GM23338 (cell line): Measurements from ENCODE around the gene LIN54. TPM values are rescaled to one million over a fixed set of nuclear protein-coding genes. Genes with fewer than 3 reads are reported as not detected.
"Not testable (repeated sequence)": the region's sequence is repeated elsewhere in the genome, so short reads cannot be mapped to it uniquely, and the experiment has no call there.

ENCODE experiments used
- ATAC-seq: fragments of 200-7000 bp; cut with Tn5 transposase; 3 replicates; pipeline ENCODE4 v1.9.1; 2020
- DNase-seq: peaks from one replicate; pipeline ENCODE4 v3.0.0-alpha.2; 2015; ENCODE audit warnings: low spot score
- H2AFZ ChIP-seq: fragments of 200-600 bp; sonication (generic); 2 replicates; pipeline ENCODE4 v1.8.0; 2016; ENCODE audit warnings: antibody characterized with exemption, mild to moderate bottlenecking, moderate library complexity
- H3F3A ChIP-seq: fragments of 200-600 bp; sonication (generic); replicated peaks from 2 replicates; pipeline ENCODE4 v1.8.0; 2017; ENCODE audit warnings: antibody characterized with exemption, mixed run types, low read depth
- H3K27ac ChIP-seq: fragments of 200-600 bp; sonication (generic); 2 replicates; pipeline ENCODE4 v1.6.1; 2016; ENCODE audit warnings: low read depth
- H3K27me3 ChIP-seq: fragments of 200-600 bp; sonication (generic); 2 replicates; pipeline ENCODE4 v1.8.0; 2016; ENCODE audit warnings: mild to moderate bottlenecking, mixed run types, moderate library complexity; ENCODE audit not compliant: insufficient read depth
- H3K36me3 ChIP-seq: fragments of 200-600 bp; sonication (generic); 2 replicates; pipeline ENCODE4 v1.8.0; 2016; ENCODE audit warnings: mild to moderate bottlenecking; ENCODE audit not compliant: insufficient read depth
- H3K4me1 ChIP-seq: fragments of 200-600 bp; sonication (generic); 2 replicates; pipeline ENCODE4 v1.8.0; 2016; ENCODE audit warnings: mild to moderate bottlenecking, moderate library complexity; ENCODE audit not compliant: insufficient read depth
- H3K4me2 ChIP-seq: fragments of 200-600 bp; sonication (generic); 2 replicates; pipeline ENCODE4 v1.7.1; 2017; ENCODE audit warnings: mixed run types
- H3K4me3 ChIP-seq: fragments of 200-600 bp; sonication (generic); 2 replicates; pipeline ENCODE4 v1.6.1; 2016; ENCODE audit warnings: mixed run types
- H3K79me2 ChIP-seq: fragments of 200-600 bp; sonication (generic); replicated peaks from 2 replicates; pipeline ENCODE4 v1.8.0; 2017; ENCODE audit warnings: mild to moderate bottlenecking; ENCODE audit not compliant: insufficient read depth
- H3K9me2 ChIP-seq: fragments of 200-600 bp; sonication (generic); 2 replicates; pipeline ENCODE4 v1.8.0; 2017; ENCODE audit not compliant: insufficient read depth
- H4K20me1 ChIP-seq: fragments of 200-600 bp; sonication (generic); replicated peaks from 2 replicates; pipeline ENCODE4 v1.8.0; 2017; ENCODE audit warnings: mild to moderate bottlenecking; ENCODE audit not compliant: insufficient read depth
- H3K27ac Mint-ChIP-seq: 2 replicates; pipeline ENCODE4 v1.8.0; 2020; ENCODE audit warnings: inconsistent platforms, mild to moderate bottlenecking, moderate library complexity, mixed read lengths
- H3K27me3 Mint-ChIP-seq: 3 replicates; pipeline ENCODE4 v1.8.0; 2022; ENCODE audit warnings: low read depth, mild to moderate bottlenecking, moderate library complexity, mixed read lengths, inconsistent platforms; ENCODE audit not compliant: insufficient read depth, poor library complexity
- H3K36me3 Mint-ChIP-seq: 3 replicates; pipeline ENCODE4 v1.8.0; 2021; ENCODE audit warnings: low read depth, mild to moderate bottlenecking, inconsistent platforms, moderate library complexity, mixed read lengths
- H3K4me1 Mint-ChIP-seq: 3 replicates; pipeline ENCODE4 v1.8.0; 2020; ENCODE audit warnings: mild to moderate bottlenecking, inconsistent platforms, mixed read lengths
- H3K4me3 Mint-ChIP-seq: 3 replicates; pipeline ENCODE4 v1.8.0; 2021; ENCODE audit warnings: moderate library complexity, mild to moderate bottlenecking, inconsistent platforms, mixed read lengths
- H3K9me3 Mint-ChIP-seq: 3 replicates; pipeline ENCODE4 v1.8.0; 2020; ENCODE audit warnings: moderate library complexity, mild to moderate bottlenecking, inconsistent platforms, mixed read lengths
- CTCF ChIP-seq, 2 experiments: fragments of 200-600 bp in 1 of 2; sonication (generic) in 1 of 2; conservative IDR thresholded peaks; 2 replicates each; pipeline versions ENCODE4 v1.5.1 to v1.6.1; 2016 to 2017; ENCODE audit warnings: antibody characterized with exemption in 2 of 2, low read depth in 2 of 2, mild to moderate bottlenecking in 2 of 2, moderate library complexity in 1 of 2
- ETS1 ChIP-seq: IDR thresholded peaks from 2 replicates; pipeline ENCODE4 v1.6.1; 2016; ENCODE audit warnings: antibody characterized with exemption
- EZH2 ChIP-seq: fragments of 200-600 bp; sonication (generic); IDR thresholded peaks from one replicate; pipeline ENCODE4 v1.8.0; 2017; ENCODE audit warnings: antibody characterized with exemption, mild to moderate bottlenecking, low read depth; ENCODE audit not compliant: unreplicated experiment
- EZH2phosphoT487 ChIP-seq: fragments of 200-600 bp; sonication (generic); IDR thresholded peaks from one replicate; pipeline ENCODE4 v1.8.1; 2018; ENCODE audit warnings: antibody characterized with exemption; ENCODE audit not compliant: unreplicated experiment
- POLR2AphosphoS5 ChIP-seq: IDR thresholded peaks from 2 replicates; pipeline ENCODE4 v1.6.1; 2016; ENCODE audit warnings: antibody characterized with exemption, low read depth
- REST ChIP-seq: IDR thresholded peaks from one replicate; pipeline ENCODE4 v1.6.1; 2018; ENCODE audit warnings: antibody characterized with exemption; ENCODE audit not compliant: unreplicated experiment
- STAT1 ChIP-seq: IDR thresholded peaks from one replicate; pipeline ENCODE4 v1.6.1; 2016; ENCODE audit warnings: antibody characterized with exemption; ENCODE audit not compliant: unreplicated experiment
- ZNF114 ChIP-seq: fragments of 250-450 bp; sonication (Bioruptor Pico); IDR thresholded peaks from 2 replicates; pipeline ENCODE4 v1.5.0; 2020; ENCODE audit warnings: mild to moderate bottlenecking, moderate library complexity
- ZNF331 ChIP-seq: fragments of 250-450 bp; sonication (Bioruptor Pico); IDR thresholded peaks from 2 replicates; pipeline ENCODE4 v1.5.0; 2020; ENCODE audit warnings: low read depth, mild to moderate bottlenecking, moderate library complexity
- polyA plus RNA-seq: library from polyadenylated mRNA; unstranded; fragments of >200 nt; fragmentation: Nextera tagmentation; extraction: Ambion mirVana; gene quantifications from 2 replicates; pipeline ENCODE4 v1.2.1, GENCODE V29; 2016
- total RNA-seq: library from RNA; depleted of rRNA; stranded (reverse); fragments of >200 nt; shearing (Covaris generic); gene quantifications from 2 replicates; pipeline ENCODE4 v1.2.3, GENCODE V29; 2014

Gene LIN54
- total and polyA plus RNA-seq, 2 experiments from 2014 or later: 4.0 to 11.2 TPM

GRCh38 chr4:83043157-83043556 is 32.5 kb upstream of the LIN54 start:
- not testable (repeated sequence) for H2AFZ ChIP-seq, H4K20me1 ChIP-seq, ATAC-seq, H3K4me3 Mint-ChIP-seq, H3K9me2 ChIP-seq, DNase-seq, H3K9me3 Mint-ChIP-seq, H3K4me1 ChIP-seq, H3K4me1 Mint-ChIP-seq, H3K27me3 ChIP-seq, H3K4me2 ChIP-seq, H3K36me3 Mint-ChIP-seq, H3K36me3 ChIP-seq, H3F3A ChIP-seq, H3K27ac Mint-ChIP-seq, H3K27ac ChIP-seq, H3K4me3 ChIP-seq, H3K27me3 Mint-ChIP-seq
- H3K79me2 ChIP-seq: peaks cover 42% of the 10 kb centered on the region

- H3K27ac ChIP-seq: no peak overlapping the region
- peaks cover 71% of the 10 kb centered on the region for H3K79me2 ChIP-seq
- H3K4me2 ChIP-seq: no peak overlapping the region
- ATAC-seq (no peak), DNase-seq (peak; percentile 12)
- H4K20me1 ChIP-seq: peaks cover 6% of the 10 kb centered on the region
- H3K36me3 Mint-ChIP-seq: no peaks in the 10 kb centered on the region
- no peaks in the 10 kb centered on the region; the same call in 1 of the 2 replicates for H3K36me3 ChIP-seq
- no peaks in the 10 kb centered on the region for H3F3A ChIP-seq
- H3K27me3 Mint-ChIP-seq: no peaks in the 10 kb centered on the region
- H3K27me3 ChIP-seq: no peaks in the 10 kb centered on the region
- no peaks in the 10 kb centered on the region; the same call in 2 of the 3 replicates for H3K4me1 Mint-ChIP-seq
- no peaks in the 10 kb centered on the region for H3K9me2 ChIP-seq
- TF ChIP-seq CTCF (conservative IDR thresholded peaks at IDR 0.05; ENCODE audit: low read depth in 2 of 2): 0 out of 4 replicates have a peak, but pooled peaks of 1 of the 2 experiments have one; percentile 6
- TF ChIP-seq REST: no peak
- H3K9me3 Mint-ChIP-seq: no peaks in the 10 kb centered on the region
- H3K4me1 ChIP-seq: no peaks in the 10 kb centered on the region; the same call in 1 of the 2 replicates
- H3K27ac Mint-ChIP-seq: no peak overlapping the region
- no peak overlapping the region for H3K4me3 ChIP-seq
- no peak overlapping the region for H2AFZ ChIP-seq
- no peak overlapping the region for H3K4me3 Mint-ChIP-seq
These were observed 29.6 kb upstream of the LIN54 start for GRCh38 chr4:83040269-83040668.

GRCh38 chr4:83036991-83037665 is 26.5 kb upstream of the LIN54 start:
- no peak overlapping the region for H3K27ac ChIP-seq
- no peak for ATAC-seq
- no peak overlapping the region for H3K27ac Mint-ChIP-seq
- no peaks in the 10 kb centered on the region; the same call in 1 of the 2 replicates for H3K36me3 ChIP-seq
- DNase-seq: no peak
- no peaks in the 10 kb centered on the region; the same call in 1 of the 2 replicates for H3K4me1 ChIP-seq
- no peaks in the 10 kb centered on the region; the same call in 2 of the 3 replicates for H3K9me3 Mint-ChIP-seq
- H3K4me1 Mint-ChIP-seq: no peaks in the 10 kb centered on the region; the same call in 2 of the 3 replicates
- no peaks in the 10 kb centered on the region for H3K9me2 ChIP-seq
- no peaks in the 10 kb centered on the region for H3F3A ChIP-seq
- H3K27me3 Mint-ChIP-seq: peaks cover 8% of the 10 kb centered on the region
- no peak overlapping the region for H3K4me2 ChIP-seq
- H2AFZ ChIP-seq: no peak overlapping the region
- H3K79me2 ChIP-seq: peaks cover 62% of the 10 kb centered on the region
- no peak overlapping the region for H3K4me3 Mint-ChIP-seq
- no peaks in the 10 kb centered on the region; the same call in none of the 2 replicates for H4K20me1 ChIP-seq
- H3K4me3 ChIP-seq: no peak overlapping the region
- H3K36me3 Mint-ChIP-seq: no peaks in the 10 kb centered on the region
- no peaks in the 10 kb centered on the region for H3K27me3 ChIP-seq
- no peak for TF ChIP-seq ZNF331 (CRISPR knock-in tag)
- no peak for TF ChIP-seq ZNF114 (CRISPR knock-in tag)
- TF ChIP-seq ETS1: no peak
- no peak for TF ChIP-seq POLR2AphosphoS5
- TF ChIP-seq STAT1: no peak
- TF ChIP-seq EZH2: no peak
- no peak for TF ChIP-seq EZH2phosphoT487
